ENCODE results near the gene NEO1.

The NEO1 gene

DNA sequence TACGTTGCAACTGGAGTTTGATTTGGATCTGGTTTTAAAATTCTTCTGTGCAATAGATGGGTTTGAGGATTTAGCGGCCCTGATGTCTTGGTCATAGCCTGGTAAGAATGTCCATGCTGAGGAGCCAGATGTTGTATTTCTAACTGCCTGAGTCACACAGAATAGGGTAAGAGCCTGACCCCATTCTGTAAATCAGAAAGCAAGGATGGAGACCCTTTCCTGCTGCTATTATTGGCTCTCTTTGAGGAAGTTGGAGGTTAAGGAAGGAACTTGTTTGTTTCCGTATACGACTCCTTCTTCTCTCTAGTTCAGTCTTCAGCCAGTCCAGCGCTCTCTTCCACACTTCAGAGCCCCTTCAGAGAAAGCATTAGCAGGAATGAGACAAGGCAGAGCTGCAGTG lies 251.4 kb downstream of the NEO1 start:
- Histone ChIP-seq H3K27me3 (replicated peaks) (no peaks in the 10 kb centered on the region), H3K27ac (no peak overlapping the region), H3K4me3 (ENCODE audit: low read depth, low read length) (no peak overlapping the region), H3K36me3 (replicated peaks) (no peaks in the 10 kb centered on the region)
- TF ChIP-seq, protein P1, sequence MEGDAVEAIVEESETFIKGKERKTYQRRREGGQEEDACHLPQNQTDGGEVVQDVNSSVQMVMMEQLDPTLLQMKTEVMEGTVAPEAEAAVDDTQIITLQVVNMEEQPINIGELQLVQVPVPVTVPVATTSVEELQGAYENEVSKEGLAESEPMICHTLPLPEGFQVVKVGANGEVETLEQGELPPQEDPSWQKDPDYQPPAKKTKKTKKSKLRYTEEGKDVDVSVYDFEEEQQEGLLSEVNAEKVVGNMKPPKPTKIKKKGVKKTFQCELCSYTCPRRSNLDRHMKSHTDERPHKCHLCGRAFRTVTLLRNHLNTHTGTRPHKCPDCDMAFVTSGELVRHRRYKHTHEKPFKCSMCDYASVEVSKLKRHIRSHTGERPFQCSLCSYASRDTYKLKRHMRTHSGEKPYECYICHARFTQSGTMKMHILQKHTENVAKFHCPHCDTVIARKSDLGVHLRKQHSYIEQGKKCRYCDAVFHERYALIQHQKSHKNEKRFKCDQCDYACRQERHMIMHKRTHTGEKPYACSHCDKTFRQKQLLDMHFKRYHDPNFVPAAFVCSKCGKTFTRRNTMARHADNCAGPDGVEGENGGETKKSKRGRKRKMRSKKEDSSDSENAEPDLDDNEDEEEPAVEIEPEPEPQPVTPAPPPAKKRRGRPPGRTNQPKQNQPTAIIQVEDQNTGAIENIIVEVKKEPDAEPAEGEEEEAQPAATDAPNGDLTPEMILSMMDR (IDR thresholded peaks at IDR 0.05; ENCODE audit: low read depth, low read length, missing control alignments) = no peak
- DNase-seq = no peak
- in situ Hi-C loops (cut with HindIII; ENCODE audit: low pct_ligation_motif_present, low sequenced_read_pairs) = no loop called here

DNA sequence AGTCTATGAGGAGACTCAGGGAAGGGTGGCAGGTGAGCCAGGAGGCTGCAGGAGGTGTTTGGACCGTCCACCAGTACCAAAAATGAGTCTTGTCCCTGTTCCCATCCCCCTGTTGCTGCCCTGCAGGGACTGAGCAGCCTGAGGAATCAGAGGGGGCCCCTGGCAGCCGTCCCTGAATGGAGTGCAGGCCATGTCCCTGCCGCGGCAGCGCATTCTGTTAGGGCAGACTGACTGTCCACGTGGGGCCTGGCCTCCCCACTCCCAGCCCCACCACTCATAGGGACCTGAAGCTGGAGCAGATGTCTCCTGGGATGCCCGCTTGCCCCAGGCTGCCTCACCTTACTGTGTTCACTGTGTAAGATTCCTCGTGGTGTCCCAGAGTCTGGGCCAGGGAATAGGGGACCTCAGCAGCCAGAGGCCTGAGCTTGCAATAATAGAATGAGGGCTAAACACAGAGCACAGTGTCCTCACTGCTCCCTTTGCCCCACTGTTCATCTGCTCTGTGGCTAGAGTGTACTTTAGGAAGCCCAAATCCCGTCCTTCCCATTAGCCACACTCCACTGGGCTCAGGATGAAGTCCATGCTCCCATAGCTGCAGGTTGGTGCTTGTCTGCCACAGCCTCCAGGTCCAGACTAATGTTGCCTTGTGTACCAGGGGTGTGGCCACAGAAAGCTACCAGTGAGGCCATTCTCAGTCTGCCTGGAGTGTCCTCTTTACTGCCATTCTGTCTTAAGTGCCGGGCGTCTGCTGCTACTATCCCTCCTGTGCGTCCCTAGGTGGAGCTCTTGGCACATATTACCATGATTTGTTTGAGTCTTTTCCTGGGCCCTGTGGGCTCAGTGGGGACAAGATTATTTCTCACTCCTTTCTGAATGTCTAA lies 253.3 kb downstream of the NEO1 start:
- TF ChIP-seq, protein P1 (IDR thresholded peaks at IDR 0.05; ENCODE audit: low read depth, low read length, missing control alignments) = peak; percentile 82
- Histone ChIP-seq H3K4me3 (ENCODE audit: low read depth, low read length) (no peak overlapping the region), H3K27me3 (replicated peaks) (no peaks in the 10 kb centered on the region), H3K27ac (no peak overlapping the region), H3K36me3 (replicated peaks) (no peaks in the 10 kb centered on the region)
- DNase-seq = peak; percentile 67
- in situ Hi-C loops (cut with HindIII; ENCODE audit: low pct_ligation_motif_present, low sequenced_read_pairs) = no loop called here

DNA sequence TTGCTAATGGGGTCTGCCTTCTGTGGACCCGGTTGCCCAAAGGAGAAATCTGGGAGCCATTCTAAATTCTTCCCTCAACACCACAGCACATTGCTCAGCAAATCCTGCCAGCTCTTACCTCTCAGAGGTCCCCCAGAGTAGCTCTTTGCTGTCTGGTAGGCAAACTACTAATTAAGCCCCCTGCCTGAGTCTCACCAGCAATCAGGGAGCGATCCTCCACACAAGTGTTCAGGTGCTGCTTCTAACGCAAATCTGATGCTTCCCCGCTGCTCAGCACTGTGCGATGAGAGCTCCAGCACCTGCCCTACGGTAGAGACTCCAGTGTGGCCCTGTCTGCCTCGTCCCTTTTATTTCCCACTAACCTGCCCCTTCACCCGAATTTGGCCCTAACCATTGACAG lies 256.0 kb downstream of the NEO1 start:
- DNase-seq = no peak
- TF ChIP-seq, protein P1 (IDR thresholded peaks at IDR 0.05; ENCODE audit: low read depth, low read length, missing control alignments) = no peak
- in situ Hi-C loops (cut with HindIII; ENCODE audit: low pct_ligation_motif_present, low sequenced_read_pairs) = no loop called here
- Histone ChIP-seq H3K27me3 (replicated peaks) (no peaks in the 10 kb centered on the region), H3K36me3 (replicated peaks) (no peaks in the 10 kb centered on the region), H3K27ac (no peak overlapping the region), H3K4me3 (ENCODE audit: low read depth, low read length) (no peak overlapping the region)

DNA sequence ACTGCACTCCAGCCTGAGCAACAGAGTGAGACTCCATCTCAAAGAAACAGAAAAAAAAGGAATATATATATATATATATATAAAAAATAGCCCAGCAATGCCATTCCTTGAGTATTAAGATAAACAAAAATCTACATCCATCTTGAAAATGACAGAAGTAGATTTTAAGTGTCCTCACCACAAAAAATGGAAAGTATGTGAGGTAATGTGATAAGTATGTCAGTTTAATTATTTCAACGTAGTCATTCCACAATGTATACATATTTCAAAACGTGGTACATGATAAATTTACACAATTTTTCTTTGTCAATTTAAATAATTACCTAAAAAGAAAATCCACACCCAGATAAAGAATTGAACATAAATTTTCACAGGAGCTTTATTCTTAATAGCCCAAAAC lies 261.6 kb downstream of the NEO1 start:
- TF ChIP-seq, protein P1 (IDR thresholded peaks at IDR 0.05; ENCODE audit: low read depth, low read length, missing control alignments) = no peak
- H3K27me3 ChIP-seq (replicated peaks) = no peaks in the 10 kb centered on the region
- in situ Hi-C loops (cut with HindIII; ENCODE audit: low pct_ligation_motif_present, low sequenced_read_pairs) = no loop called here
- no peak overlapping the region for H3K4me3 ChIP-seq (ENCODE audit: low read depth, low read length)
- H3K36me3 ChIP-seq (replicated peaks) = no peaks in the 10 kb centered on the region
- H3K27ac ChIP-seq = no peak overlapping the region
- no peak for DNase-seq

DNA sequence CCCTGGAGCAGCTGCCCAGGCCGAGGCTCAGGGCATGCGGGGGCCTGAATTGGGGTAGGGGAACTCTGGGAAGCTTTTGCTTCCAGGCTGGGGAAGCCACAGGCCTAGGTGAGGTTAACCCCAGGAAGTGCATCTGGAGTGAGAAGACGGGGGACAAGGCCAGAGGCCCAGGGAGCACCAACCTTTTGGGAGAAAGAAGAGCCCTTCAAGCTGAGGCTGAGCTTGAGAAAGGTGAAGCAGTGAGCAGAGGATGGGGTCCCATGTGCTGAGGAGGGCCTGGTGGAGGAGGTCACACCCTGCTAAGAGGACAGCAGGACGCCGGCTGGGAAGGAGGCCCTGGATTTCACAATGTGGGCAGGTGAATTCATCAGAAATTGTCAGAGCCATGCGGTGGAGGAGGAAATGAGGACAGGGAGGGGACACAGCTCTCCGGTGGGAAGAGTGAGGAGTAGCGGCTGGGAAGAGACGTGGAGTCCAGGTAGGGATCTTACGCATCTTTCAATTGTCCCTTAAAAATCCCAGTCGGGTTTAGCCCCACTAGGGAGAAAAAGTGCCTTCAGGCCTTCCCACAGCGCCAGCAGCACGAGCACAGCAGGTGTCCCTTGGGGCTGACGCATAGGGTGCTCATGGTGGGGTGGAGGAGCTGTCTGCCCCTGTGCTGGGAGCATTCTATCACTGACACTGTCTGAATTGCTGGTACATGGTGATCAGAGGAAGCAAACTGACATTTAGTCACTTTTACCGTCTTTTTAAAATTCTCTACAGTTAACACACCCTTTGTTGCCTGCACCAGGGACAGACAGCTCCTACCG lies 265.6 kb downstream of the NEO1 start:
- Histone ChIP-seq H3K4me3 (ENCODE audit: low read depth, low read length) (no peak overlapping the region), H3K27ac (no peak overlapping the region), H3K36me3 (replicated peaks) (no peaks in the 10 kb centered on the region), H3K27me3 (replicated peaks) (peaks cover 2% of the 10 kb centered on the region)
- TF ChIP-seq, protein P1 (IDR thresholded peaks at IDR 0.05; ENCODE audit: low read depth, low read length, missing control alignments) = no peak
- in situ Hi-C loops (cut with HindIII; ENCODE audit: low pct_ligation_motif_present, low sequenced_read_pairs) = no loop called here
- DNase-seq = no peak
